GM18505 (cell line): Measurements from ENCODE around the gene ABCB10.
"Not testable (repeated sequence)": the region's sequence is repeated elsewhere in the genome, so short reads cannot be mapped to it uniquely, and the experiment has no call there.

Source experiments
- ATAC-seq: cut with Tn5 transposase; IDR thresholded peaks from one replicate; pipeline ENCODE4 v1.9.1; 2021; ENCODE audit not compliant: unreplicated experiment
- POLR2A ChIP-seq: IDR thresholded peaks from 4 replicates; pipeline ENCODE4 v1.6.1; 2011; ENCODE audit warnings: borderline replicate concordance; ENCODE audit not compliant: insufficient read depth, insufficient read length; ENCODE audit errors: extremely low read depth

ABCB10 gene

DNA sequence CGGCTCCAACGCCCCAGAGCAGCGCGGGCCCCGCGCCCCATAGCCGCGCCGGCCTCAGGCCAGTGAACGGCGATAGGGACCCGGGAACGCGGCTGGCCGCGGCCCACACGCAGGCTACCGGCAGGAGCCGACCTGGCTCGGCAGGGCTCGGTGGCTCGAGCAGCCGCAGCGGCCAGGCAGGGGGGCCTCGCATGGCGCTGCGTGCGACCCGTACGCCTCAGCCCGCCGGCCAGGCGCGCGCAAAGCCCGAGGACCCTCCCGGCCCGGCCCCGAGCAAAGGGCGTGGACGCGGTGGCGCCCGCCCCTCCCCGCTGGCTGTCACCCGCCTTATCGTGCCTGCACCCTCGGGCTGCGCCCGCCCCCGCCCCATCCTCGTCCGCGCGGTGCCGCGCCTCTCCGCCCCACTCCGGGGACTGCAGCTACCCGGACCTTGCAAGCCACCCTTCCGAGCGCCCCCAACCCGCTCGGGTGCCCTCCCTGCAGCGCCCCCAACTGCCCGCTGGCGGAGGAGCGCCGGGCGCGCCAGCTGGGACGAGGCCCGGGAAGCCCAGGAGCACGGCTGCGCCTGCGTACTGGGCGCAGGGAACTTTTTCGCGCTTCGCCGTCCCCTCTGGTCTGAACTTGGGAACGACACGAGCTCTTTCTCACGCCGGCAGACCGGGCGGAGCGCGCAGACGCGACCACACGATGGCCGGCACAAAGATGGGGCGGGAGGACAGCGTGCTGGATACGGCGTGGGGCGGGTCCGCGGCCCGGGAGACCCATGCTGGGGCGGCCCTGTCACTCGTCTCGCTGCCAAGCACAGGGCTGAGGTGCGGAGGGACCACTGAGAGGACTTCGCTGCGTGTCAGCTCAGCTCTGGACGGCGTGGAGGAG lies at the start of gene ABCB10:
Gene ABCB10 (minus strand): TSS at position 248 of the 876 bp plus-strand sequence. CDS start 55 bp downstream, at position 193.
- TF ChIP-seq POLR2A = peak; percentile 47
- ATAC-seq = peak; percentile 71

DNA sequence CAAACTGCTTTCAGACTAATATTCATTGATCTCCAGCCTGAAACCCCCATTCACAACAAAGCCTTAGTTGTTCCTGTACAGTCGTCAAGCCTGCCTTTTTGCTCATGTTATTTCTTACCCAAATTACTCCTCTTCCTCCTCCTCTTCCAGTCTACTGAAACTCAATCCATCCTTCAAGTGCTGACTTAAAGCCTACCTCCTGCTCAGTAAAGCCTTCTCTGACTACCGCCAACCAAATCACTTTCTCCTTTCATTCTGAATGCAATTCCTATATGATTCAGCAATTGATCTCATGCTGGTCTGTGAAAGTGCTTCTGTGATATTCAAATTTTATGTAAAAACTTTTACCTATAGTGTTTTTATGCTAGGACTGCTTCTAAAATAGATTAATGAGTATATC lies 48.9 kb upstream of the ABCB10 start:
- no peak for ATAC-seq
- TF ChIP-seq POLR2A = no peak

DNA sequence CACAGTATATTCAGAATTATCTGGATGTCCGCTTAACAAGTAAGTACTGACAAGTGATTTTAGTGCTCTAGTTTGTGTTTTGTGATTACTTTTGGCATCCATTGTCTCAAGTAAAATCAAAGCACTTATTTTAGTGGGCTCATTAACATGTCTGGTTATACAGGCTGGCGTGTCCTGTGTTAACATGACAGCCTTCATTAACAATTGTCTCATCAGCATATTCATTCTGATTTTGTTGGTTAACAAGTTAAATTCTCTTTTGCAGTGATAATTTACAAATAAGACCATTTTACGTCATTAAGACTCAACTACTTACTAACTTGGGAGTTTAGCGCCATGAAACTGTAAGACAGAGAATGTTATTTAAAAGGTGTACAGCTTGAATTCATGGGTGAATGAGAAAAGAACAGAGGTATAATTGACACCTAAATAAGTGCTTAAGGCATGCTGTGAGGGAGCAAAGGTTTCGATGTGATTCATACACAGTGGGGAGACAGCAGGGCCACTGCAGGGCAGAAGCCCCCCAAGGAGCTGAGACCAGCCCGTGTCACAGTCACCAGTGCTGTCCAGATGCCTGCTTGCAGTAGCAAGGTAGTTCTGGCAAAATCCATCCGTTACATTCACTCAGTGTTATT lies 45.0 kb upstream of the ABCB10 start:
- TF ChIP-seq POLR2A = no peak
- ATAC-seq = no peak

DNA sequence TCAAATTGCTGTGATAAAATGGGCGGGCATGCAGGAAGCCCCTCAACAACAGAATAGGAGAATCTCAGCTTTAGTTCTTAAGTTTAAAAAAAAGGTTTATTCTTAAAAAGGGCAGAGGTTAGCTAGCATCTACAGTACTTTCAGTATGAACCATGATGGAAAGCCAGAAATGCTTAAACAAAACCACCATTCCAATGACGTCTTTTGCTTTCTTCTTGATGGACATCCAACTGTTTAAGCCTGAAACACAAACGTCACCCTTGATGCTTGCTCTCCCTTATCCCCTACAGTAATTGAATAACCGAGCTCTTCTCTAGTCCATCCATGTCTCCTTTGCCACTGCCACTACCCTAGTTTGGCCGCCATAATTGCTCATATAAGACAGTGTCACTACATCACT lies 41.7 kb upstream of the ABCB10 start:
- TF ChIP-seq POLR2A = no peak
- ATAC-seq = no peak

DNA sequence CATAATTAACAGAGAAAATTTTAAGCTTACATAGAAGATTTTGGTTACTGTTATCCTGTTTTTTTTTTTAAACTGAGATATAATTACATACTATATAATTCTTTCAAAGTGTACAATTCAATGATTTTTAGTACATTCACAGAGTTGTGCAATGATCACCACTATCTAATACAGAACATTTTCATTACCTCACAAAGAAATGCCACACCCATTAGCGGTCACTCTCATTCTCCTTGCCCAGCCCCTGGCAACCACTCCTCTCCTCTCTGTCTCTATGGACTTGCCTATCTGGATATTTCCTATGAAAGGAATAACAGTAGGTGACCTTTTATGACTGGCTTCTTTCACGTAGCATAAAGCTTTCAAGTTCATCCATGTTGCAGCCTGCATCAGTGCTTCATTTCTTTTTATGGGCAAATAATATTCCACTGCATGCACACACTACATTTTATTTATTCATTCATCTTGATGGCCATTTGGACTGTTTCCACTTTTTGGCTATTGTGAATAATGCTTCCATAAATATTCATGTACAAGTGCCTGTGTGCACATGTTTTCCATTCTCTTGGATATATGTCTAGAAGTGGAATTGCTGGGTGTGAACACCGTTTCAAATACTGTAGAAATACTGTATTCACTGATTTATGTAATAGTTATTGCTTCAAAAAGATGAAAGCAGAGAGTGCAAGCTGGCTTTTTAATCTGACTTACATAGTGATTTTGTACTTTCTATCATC lies 40.9 kb upstream of the ABCB10 start:
- no peak for ATAC-seq
- TF ChIP-seq POLR2A = no peak

DNA sequence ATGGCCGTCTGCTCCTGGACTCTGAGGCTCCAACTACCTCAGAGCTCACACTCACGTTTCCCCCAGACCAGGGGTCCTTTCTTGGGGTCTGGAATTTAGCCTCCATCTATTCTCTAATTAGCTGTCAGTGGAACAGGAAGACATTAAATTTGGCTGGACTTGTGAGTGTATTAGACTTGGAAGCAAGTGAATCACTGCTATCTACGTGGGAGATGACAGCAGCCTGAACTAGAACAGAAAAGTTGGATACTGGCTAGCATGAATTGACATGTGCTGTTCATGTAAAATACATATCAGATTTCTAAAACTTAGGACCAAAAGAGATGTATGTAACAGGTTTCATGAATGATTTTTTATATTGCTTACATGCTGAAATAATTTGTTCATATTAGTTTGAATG lies 39.4 kb upstream of the ABCB10 start:
- ATAC-seq = no peak
- TF ChIP-seq POLR2A = no peak

DNA sequence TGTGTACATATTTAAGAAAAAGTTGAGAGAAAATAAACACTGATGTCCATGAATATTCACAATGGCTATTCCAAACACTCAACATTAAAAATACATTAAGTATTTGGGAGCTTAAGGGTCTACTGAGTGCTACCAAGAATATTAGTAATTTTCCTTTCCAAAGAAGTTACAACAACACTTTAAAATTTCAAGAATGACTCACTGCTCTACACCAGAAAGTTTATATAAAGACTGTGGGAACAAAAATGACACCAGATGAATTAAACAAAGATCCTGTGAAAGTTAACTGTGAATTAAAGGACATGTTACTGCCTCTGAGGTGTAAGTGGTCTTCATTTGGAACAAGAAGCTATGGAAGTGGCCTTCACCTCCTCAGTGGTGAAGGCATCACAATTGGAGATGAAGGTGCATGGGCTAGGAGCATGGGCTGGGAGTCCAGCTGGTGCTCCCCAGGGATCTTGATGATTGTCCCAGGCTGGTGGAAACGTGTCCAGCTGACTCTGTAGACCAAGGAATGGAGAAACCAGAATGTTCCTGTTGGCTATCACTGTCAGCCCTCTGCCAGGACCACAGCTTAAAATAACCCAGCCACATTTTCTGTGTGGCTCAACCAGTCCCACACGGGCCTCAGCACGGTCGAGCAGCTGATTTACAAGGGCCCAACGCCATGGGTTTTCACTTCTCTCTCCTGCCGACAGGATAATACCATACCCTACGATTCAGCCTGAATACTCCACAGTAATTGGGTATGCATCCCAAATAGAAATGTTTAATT lies 38.6 kb upstream of the ABCB10 start:
- no peak for TF ChIP-seq POLR2A
- no peak for ATAC-seq

DNA sequence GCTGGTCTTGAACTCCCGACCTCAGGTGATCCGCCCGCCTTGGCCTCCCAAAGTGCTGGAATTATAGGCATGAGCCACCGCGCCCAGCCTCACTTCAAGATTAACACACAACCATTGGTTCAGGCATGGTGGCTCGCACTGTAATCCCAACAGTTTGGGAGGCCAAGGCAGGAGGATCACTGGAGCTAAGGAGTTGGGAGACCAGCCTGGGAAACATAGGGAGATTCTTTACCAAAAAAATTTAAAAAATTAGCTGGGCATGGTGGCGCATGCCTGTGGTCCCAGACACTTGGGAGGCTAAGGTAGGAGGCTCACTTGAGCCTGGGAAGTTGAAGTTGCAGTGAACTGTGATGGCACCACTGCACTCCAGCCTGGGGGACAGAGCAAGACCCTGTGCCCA lies 37.4 kb upstream of the ABCB10 start:
- not testable (repeated sequence) for ATAC-seq

DNA sequence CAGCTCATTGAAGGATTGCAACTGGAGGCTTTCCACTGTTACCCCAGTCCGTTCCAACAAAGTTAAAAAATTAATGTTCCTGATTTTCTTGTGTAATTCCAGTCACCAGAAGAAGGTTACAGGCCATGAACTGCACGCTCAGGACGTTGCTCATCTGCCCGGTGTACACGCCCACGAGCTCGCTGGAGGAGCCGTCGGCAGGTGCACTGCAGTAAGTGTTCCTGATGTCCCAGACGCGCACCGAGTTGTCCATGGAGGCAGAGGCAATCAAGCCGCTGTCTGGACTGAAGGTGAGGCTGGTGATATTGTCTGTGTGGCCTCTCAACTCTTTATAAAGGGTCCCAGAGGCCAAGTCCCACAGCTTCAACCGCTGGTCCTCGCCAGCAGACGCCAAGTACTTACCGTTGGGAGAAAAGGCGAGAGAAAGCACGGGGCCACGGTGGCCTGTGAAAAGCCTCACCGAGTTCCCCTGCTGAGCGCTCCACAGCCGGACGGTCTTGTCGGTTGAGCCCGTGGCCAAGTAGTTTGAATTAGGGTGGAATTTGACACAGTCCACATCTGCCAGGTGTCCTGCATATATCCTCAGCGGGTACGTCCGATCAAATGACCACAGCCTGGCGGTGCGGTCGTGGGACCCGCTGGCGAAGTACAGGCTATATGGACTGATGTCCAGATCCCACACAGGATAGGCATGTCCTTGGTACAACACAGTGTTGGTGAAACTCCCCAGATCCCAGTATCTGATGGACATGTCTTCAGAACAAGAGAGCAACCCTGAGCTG lies 35.9 kb upstream of the ABCB10 start:
- ATAC-seq = no peak
- TF ChIP-seq POLR2A = no peak

DNA sequence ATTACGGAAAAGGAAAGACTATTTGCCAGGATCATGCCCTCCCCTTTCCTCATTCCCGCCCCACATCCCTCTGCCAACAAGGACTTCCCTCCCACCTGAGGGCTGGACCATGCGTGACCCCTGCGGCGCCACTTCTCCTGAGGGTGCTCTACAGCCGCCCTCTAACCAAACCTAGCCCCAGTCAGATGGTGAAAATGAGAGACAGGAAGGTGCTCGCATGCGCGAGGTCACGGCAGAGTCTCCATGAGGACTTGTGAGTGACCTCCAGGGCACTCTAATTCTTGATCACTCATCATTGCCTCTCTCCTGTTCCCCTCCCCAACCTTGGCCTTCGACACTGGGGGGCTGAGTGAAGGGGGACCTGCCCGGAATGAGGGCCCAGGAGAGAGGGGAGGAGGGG lies 35.3 kb upstream of the ABCB10 start:
- ATAC-seq = no peak
- no peak for TF ChIP-seq POLR2A

DNA sequence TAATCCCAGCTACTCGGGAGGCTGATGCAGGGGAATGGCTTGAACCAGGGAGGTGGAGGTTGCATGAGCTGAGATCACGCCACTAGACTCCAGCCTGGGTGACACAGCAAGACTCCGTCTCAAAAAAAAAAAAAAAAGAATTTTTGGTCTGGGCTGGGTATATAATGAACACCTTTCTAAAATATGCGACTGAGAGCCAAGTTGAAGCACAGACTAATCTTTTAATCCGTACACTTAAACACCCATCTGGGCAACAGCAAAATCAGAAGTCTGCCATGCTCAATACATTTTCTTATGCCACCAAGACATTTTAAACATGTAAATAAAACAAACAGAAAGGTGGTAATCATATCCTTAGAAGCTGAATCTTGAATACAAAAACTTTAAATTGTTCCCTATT lies 31.6 kb upstream of the ABCB10 start:
- ATAC-seq = no peak

DNA sequence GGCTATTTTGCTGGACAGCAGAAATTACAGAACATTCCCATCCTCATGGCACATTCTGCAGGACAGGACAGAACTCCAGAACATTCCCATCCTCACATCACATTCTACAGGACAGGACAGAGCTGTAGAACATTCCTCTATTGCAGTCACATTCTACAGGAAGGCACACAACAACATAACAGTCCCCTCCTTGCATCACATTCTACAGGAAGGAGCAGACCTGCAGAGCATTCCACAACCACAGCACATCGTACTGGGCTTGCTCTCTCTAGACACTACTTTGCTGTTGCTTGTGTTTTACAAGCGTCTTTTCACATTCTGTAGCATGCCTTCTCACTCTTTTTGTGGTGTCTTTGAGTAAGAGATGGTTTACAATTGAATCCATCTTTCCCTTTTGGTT lies 26.8 kb upstream of the ABCB10 start:
- ATAC-seq = no peak
- TF ChIP-seq POLR2A = no peak

More for the DNA sequence above, 31.6 kb upstream of the ABCB10 start:
- no peak for TF ChIP-seq POLR2A

DNA sequence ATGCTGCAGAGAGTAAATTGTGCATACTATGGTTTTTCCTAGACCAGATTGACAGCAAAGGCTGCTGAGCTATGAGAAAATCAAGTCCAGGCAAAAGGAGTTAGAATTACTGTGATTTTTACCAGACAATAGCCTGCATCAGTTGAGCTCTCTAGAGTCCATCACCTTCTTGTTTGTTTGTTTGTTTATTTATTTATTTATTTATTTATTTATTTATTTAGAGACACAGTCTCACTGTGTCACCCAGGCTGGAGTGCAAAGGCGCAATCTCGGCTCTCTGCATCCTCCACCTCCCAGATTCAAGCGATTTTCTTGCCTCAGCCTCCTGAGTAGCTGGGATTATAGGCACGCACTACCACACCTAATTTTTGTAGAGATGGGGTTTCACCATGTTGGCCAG lies 24.2 kb upstream of the ABCB10 start:
- TF ChIP-seq POLR2A = no peak

More for the DNA sequence above, 24.2 kb upstream of the ABCB10 start:
- ATAC-seq = no peak
